Tibial nerve (tissue), 4 donors: Measurements from ENCODE around the gene TECPR2.

Experiments used
- EP300 ChIP-seq, 2 donors: sonication (generic); formaldehyde crosslinking; IDR thresholded peaks; one replicate each; pipeline ENCODE4 v1.6.1; 2017; ENCODE audit warnings: antibody characterized with exemption in 2 of 2, mild to moderate bottlenecking in 1 of 2
- POLR2A ChIP-seq, 2 donors: fragments of 450-650 bp; IDR thresholded peaks; one replicate each; pipeline ENCODE4 v1.6.1; 2017; ENCODE audit warnings: antibody characterized with exemption in 2 of 2, mild to moderate bottlenecking in 2 of 2, moderate library complexity in 2 of 2
- TF ChIP-seq, protein P1 (sequence below), 5 experiments: fragments of 200-600 bp in 3 of 5; fragments of 450-650 bp in 2 of 5; sonication (generic) in 3 of 5; IDR thresholded peaks; one replicate each; pipeline ENCODE4 v1.5.1; 2016 to 2019; ENCODE audit warnings: antibody characterized with exemption in 5 of 5, mild to moderate bottlenecking in 3 of 5, moderate library complexity in 2 of 5

DNA sequence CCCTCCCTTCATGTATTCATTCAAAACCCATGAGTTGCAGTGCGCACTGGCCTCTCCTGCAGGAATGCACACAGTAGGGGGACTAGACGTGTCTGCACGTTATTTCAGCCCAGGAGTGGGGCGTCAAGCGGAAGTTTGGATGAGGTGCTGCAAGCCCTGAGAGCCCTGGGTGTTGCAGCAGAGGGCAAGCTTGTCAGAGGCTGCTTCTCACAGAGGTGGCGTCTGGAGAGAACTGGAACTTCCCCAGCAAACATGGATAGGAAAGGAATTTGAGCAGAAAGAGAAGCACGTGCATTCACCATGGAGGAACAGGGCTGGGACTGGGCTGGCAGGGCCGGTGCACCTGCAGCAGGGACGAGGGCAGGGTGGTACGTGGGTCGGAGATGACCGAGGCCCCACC is 64.9 kb downstream of the TECPR2 start:
- TF ChIP-seq, protein P1, sequence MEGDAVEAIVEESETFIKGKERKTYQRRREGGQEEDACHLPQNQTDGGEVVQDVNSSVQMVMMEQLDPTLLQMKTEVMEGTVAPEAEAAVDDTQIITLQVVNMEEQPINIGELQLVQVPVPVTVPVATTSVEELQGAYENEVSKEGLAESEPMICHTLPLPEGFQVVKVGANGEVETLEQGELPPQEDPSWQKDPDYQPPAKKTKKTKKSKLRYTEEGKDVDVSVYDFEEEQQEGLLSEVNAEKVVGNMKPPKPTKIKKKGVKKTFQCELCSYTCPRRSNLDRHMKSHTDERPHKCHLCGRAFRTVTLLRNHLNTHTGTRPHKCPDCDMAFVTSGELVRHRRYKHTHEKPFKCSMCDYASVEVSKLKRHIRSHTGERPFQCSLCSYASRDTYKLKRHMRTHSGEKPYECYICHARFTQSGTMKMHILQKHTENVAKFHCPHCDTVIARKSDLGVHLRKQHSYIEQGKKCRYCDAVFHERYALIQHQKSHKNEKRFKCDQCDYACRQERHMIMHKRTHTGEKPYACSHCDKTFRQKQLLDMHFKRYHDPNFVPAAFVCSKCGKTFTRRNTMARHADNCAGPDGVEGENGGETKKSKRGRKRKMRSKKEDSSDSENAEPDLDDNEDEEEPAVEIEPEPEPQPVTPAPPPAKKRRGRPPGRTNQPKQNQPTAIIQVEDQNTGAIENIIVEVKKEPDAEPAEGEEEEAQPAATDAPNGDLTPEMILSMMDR (IDR thresholded peaks at IDR 0.05): no peak
- TF ChIP-seq EP300 (IDR thresholded peaks at IDR 0.05) (no peak), POLR2A (IDR thresholded peaks at IDR 0.05) (no peak)
